GM21619 (cell line): ENCODE data around the gene GALNT11.

Experiments
- ATAC-seq: cut with Tn5 transposase; IDR thresholded peaks from one replicate; pipeline ENCODE4 v1.9.1; 2021; ENCODE audit not compliant: unreplicated experiment

GALNT11 gene

GRCh38 chr7:152115021-152115718, 89.7 kb downstream of the GALNT11 start:
- no peak for ATAC-seq

GRCh38 chr7:152117356-152117755, 91.9 kb downstream of the GALNT11 start:
- ATAC-seq, result no peak

- no peak for ATAC-seq
These were observed 94.7 kb downstream of the GALNT11 start for GRCh38 chr7:152120210-152120609.

- no peak for ATAC-seq
These were observed 95.3 kb downstream of the GALNT11 start for GRCh38 chr7:152120776-152121175.

- no peak for ATAC-seq
These were observed 96.0 kb downstream of the GALNT11 start for GRCh38 chr7:152121432-152121831.

GRCh38 chr7:152122540-152122939, 97.1 kb downstream of the GALNT11 start:
- ATAC-seq, result no peak

DNA sequence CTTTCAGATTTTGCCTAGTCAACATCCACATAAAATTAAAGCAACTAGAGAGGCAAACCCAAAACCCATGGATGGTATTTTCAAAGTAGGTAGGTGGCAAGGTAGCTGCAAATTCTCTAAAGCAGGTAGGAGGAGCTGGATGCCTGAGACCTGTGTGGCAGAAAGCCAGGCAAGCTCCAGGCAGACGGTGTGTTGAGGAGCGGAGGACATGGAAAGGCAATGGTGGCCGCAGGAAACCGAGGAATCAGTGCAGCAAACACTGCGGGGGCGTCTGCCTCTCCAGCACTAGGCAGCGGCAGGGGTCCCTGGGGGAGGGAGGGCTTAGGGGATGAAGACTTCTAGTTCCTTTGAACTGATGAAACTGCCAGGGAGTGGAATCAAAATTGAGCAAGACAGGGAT, 101.3 kb downstream of the GALNT11 start:
- no peak for ATAC-seq

DNA sequence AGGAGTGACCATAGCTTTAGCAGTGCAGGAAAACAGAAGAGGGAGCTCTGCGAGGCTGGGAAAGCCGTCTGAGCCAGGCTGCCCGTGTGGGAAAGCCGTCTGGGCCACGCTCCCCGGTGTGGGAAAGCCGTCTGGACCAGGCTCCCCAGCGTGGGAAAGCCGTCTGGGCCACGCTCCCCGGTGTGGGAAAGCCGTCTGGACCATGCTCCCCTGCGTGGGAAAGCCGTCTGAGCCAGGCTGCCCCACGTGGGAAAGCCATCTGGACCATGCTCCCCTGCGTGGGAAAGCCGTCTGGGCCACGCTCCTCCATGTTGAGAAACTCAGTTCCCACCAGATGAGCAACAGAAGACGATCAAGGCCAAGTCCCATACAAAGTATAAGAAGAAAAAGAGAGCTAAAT, 101.8 kb downstream of the GALNT11 start:
- ATAC-seq, result no peak

DNA sequence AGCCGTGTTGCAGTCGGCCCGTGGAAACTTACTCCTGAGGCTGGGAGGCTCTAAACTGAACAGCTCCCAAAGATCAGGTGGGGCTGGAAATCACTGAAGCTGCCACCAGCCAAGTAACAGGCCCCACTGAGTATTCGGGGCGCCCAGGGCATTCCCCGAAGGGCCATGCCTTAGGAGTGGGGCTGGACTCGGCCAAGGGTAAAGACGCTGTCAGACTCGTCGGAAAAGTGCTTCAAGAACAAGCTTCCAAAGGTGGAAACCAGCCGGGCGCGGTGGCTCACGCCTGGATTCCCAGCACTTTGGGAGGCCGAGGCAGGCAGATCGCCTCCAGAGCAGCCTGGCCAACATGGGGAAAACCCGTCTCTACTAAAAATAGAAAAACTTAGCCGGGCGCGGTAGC, 102.8 kb downstream of the GALNT11 start:
- ATAC-seq, result no peak

DNA sequence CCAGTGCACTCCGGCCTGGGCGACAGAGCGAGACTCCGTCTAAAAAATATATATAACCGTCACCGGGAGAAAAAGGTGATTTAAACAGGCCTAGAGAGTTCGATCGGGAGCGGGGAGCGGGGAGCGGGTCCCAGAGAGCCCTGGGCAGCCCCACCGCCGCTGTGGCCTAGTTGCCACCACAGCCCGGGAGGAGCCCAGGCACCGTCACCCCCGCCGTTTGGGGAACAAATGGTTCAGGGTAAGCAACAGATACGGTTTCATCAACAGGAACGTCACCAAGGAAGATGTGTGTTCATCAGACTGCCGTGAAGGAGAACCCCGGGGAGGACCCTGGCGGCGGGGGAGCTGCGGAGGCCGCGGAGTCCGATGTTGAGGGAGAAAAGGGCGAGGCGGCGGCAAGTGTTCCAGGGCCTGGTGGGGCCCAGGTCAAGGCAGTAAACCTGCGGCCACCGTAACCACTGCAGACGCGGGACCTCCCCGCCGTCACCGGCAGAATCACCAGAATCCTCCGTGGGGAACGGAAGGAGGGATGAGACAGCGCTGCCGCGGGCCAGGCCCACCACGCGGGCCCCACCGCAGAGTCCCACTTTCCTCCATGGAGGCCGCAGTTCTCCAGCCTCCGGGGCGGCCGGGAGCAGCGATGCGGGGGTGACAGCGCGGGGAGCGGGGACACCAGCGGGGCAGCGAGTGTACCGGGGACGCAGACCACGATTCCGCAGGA, 103.4 kb downstream of the GALNT11 start:
- ATAC-seq, result no peak

- no peak for ATAC-seq
These were observed 104.2 kb downstream of the GALNT11 start for GRCh38 chr7:152129682-152130081.

GRCh38 chr7:152130658-152131590, 105.5 kb downstream of the GALNT11 start:
- no peak for ATAC-seq

- ATAC-seq, result no peak
These were observed 106.6 kb downstream of the GALNT11 start for GRCh38 chr7:152131981-152132494.

DNA sequence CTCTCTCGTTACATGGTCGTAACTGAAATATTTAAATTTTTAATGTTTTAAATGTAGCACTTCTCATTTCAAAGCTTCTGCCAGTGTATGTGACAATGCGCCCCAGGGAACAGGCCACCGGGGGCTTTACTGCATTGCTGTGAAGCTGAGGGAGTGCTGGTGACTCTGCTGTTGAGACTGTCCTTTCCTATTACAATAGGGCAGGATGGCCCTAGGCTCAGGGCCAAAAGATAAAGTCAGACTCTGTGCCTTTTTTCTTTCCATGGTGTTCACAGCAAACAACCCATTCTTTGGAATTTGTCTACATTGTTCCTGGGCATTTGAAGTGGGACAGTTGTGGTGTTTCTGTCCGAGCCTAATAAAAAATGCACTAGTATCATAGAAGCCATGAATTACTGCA, 107.3 kb downstream of the GALNT11 start:
- ATAC-seq, result no peak

GRCh38 chr7:152133804-152134203, 108.3 kb downstream of the GALNT11 start:
- ATAC-seq, result no peak

- ATAC-seq, result no peak
These were observed 111.2 kb downstream of the GALNT11 start for GRCh38 chr7:152136686-152137085.

- no peak for ATAC-seq
These were observed 112.1 kb downstream of the GALNT11 start for GRCh38 chr7:152137476-152138025.

DNA sequence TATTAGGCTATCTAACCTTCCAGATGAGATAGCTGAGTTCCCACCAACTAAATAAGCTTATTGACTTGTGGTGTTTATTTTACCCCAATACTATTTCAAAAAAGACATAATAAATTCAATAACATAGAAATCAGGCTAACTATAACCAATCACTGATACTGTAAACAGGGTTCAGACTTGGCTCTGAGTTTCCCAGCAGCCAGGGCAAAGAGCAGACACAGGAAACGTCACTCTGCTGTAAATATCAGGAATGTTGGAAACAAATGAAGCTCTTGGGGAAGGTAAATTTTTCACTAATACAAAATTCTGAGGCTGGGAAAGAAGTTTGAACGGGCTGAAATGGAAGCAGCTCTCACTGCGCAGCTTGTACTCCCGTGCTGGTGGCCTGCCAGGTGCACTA, 114.6 kb downstream of the GALNT11 start:
- ATAC-seq, result no peak

- no peak for ATAC-seq
These were observed 115.1 kb downstream of the GALNT11 start for GRCh38 chr7:152140560-152140959.

DNA sequence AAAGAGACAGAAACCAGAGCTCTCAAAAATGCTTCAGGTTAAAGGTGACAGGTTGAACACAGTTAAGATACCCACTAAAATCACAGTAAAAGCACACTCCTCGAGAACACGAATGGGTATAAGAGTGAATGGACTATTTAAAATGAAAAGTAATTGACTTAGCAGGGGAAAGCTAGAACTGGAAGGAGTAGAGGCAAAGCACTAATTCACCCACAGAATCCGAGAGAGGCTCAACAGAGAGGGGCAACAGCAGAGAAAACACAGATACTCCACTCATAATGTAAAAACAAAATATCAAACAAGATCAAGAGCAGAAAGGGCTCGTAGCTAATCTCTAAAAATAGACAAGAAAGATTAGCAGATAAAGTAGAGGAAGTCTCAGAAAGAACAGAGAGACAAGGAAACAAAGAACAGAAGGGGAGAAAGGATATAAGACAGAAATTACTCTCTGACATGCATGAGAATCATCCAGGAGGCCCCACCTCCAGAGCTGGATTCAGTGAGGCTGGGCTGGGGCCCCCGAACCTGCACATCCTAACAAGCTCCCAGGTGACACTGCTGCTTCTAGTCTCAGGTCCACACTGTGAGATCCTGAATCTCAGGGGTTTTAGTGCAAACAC, 117.6 kb downstream of the GALNT11 start:
- no peak for ATAC-seq
